ENCODE measurements around the gene SLX4IP.

Gene SLX4IP

GRCh38 chr20:10524034-10524476 is 89.0 kb downstream of the SLX4IP start:
- DNase-seq = no peak

- no peak for DNase-seq
These were observed 89.5 kb downstream of the SLX4IP start for GRCh38 chr20:10524643-10525042.

DNA sequence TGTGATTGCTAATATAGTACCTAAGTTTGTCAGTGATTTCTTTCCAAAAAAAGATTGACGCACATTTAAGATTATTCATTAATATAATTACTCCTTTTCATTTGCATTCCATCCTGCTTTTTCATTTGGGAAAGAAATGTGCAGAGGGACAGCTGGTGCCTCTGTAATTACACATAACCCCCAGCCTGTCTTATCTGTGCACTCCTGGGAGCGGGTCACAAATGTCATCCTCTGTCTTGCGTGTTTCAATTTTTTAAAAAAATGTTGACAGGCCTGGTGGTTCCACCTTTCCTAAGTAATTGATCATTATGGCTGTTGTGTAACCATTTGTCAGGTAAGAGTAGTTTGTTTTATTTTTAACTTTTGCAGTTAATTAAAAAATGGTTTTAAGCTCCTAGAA is 92.7 kb downstream of the SLX4IP start:
- no peak for DNase-seq

DNA sequence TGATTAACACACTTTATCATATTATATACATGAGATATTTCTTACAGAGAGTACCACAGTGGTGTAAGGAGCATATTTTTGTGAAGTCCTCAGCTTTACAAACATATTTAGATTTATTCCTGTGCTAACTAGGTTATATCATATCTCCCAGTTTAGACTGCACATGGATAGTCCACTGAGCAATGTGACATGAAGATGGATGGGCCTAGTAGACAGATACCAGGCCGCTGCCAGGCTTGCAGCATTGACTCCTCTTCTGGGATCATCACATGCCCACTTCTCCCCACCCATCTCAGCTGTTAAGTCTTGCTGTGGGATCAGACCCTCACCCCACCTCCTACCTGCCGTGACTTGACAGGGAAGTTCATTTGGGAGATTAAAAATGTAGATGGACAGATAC is 95.8 kb downstream of the SLX4IP start:
- DNase-seq = no peak

GRCh38 chr20:10531848-10532247 is 96.7 kb downstream of the SLX4IP start:
- DNase-seq = no peak

DNA sequence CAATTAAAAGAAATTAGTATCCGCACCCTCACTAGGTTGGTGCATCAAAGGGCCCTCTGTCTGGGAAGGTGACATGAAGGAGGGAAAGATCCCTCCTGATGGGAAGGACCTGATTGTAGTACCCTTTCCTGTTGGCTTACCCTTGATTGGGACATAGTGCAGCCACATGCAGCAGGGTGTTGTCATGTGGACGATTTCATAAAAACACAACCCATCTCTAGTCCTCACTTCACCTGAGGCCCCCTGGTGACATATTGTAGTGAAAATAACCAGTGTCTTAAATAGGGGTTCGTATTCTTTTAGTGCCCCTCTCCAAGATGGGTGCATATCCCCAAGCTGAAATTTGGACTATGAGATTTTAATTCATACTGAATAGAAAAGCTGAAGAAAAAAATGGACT is 97.3 kb downstream of the SLX4IP start:
- DNase-seq = no peak

DNA sequence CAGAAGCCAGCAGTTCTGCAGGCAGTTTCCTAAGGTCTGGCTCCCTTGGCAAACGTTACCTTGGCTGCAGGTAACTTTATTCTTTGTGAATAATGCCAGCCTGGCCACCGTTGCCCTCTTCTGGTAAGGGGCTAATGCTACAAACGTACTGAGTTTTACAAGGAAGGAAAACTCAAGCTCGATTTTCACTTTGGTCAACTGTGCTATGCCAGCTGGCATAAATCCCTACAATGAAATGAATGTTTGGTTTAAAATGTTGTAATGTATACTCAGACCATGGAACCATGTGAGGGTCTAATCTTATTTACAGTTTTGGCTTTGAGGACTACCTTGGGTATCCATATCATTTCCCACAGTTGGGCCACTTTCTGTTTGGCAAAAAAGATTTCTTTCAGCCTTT is 101.4 kb downstream of the SLX4IP start:
- DNase-seq = peak in 1 of 6 experiments; percentile 9

DNA sequence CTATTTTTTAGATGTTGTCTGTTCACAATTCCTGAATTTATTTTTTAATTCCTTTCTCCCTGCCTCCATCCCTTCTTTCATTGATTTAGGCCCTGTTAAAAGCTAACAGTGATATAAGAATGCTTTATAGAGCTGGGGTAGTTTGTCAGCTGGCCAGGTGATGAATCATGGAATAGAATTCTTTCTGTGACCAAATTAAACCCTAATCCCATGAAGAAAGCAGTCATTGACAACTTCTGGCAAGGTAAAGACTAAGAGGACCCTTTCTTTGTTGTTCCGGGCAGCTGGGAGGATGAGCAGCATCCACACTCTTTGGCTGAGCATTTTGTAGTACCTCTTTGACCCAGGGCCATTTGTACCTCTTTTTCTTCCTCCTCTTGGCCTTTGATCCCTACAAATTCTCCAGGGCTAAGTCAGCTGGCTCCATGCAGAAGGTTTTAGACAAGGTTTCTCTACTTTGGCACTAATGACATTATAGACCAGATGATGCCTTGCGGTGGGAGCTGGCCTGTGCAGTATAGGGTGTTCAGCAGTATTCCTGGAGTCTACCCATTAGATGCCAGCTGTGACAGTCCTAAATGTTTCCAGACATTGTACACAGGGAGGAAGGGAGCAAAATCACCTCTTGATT is 102.9 kb downstream of the SLX4IP start:
- no peak for DNase-seq

- DNase-seq = no peak
These were observed 103.7 kb downstream of the SLX4IP start for GRCh38 chr20:10538768-10539167.

DNA sequence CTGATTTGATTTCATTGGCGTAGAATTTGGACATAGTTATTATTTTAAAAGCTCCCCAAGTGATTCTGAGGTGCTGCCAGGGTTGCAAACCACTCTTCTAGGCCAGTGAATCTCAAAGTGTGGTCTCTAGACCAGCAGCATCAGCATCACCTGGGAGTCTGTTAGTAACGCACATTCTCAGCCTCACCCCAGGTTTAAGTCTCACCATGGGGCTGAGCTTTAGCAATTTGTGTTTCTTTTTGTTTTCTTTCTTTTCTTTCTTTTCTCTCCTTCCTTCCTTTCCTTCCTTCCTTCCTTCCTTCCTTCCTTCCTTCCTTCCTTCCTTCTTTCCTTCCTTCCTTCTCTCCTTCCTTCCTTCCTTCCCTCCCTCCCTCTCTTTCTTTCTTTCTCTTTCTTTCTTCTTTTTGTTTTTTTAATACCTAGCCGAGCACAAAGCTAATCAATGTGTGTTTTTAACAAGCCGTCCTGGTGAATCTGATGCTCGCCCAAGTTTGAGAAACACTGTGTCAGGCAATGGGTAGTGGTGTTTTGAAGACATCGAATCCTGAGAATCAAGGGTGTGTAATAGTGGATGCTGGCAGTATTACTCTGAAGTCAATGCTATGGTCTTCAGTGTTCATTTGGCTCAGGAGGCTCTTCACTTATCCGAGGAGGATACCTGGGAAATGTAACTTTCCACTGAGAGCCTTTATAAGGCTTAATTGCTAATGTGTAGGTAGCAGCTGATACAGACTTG is 104.9 kb downstream of the SLX4IP start:
- no peak for DNase-seq

DNA sequence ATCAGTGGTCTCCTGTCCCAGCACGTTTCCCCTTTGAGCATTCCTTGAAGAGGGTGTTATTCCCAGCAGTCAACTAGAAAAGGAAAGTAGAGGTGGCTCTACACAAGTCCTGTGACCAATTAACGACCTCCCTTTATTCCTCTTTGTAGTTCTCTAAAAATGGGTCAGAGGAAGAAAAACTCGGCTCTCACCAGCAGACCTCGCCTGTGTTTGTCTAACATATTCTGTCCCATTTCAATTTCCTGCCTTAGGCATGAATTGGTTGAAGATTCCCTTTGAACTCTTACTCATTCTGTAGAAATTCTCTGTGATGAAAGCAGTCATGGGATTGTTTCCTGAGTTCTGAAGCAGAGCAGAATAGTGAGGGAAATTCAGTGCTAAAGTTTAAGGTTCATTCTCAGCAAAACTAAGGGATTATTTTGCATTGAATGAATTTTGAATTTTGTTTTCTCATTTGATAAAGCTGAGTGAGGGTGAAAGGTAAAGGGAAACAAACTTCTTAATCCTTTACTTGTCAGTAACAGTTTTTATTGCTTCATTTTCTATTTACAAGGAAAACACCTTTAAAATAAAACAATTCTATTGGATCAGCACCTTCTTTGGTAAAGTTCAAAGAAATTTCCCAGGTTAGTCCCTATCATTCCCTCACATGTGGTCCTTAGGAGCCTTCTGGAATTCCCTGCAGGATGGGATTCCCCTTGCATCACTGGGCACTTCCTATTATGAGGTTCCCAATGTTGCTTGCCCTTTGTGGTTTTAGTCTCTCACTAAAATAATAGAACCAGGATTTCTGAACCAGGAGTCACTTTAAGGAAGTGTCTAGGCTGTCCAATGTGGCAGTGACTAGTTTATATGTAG is 105.8 kb downstream of the SLX4IP start:
- no peak for DNase-seq

DNA sequence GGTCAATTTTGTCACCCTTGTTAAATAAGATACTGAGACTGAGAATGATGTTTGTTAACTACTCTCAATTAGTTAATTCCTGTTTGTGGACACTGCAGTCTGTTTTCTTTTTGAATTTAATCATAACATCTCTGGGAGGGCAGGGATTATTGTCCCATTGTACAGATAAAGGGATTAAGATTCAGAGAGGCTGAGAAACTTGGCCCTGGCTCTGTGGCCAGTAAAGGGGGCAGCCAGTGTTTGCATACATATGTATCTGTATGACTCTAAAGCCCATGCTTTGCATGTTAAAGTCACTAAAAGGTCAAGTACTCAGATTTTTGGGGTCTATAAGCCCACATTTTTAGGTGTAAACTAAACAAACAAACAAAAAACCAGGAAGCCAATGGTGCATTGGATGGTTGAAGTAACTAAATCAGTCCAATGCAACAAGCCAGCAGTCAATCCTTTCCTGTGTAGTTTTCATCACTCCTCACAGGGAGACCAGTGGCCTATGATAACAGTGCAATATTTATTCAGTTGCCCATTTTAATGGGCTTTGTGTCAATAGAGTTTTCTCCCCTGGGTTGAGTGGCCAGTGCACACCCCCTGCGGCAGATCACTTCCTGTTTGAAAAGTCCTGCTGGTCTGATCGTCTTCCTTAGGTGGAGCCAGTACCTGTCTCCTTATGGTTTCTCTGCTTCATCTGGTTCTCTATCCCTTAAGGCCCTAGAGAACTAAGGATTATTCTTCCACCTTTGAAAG is 106.7 kb downstream of the SLX4IP start:
- no peak for DNase-seq

DNA sequence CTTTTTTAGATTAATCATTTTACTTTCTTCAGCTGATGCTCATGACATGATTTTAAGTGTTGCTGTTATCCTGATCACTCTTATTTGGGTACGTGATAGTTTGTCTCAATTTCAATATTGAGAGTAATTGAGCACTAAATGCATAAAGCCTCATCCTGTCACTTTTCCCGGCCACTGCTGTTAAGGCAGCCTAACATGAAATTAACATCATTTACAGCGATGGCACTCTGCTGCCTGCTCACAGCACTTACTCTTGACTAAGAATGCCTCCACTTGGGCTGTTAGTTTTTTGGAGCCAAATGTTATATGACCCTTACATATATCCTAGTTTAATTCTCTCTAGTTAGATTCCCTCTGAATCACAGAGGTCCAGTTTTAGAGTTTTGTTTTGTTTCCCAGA is 107.3 kb downstream of the SLX4IP start:
- DNase-seq = no peak

- no peak for DNase-seq
These were observed 108.4 kb downstream of the SLX4IP start for GRCh38 chr20:10543480-10543879.

GRCh38 chr20:10547276-10548114 is 112.4 kb downstream of the SLX4IP start:
- no peak for DNase-seq

- no peak for DNase-seq
These were observed 114.4 kb downstream of the SLX4IP start for GRCh38 chr20:10549511-10549910.

GRCh38 chr20:10550204-10551118 is 115.4 kb downstream of the SLX4IP start:
- no peak for DNase-seq

DNA sequence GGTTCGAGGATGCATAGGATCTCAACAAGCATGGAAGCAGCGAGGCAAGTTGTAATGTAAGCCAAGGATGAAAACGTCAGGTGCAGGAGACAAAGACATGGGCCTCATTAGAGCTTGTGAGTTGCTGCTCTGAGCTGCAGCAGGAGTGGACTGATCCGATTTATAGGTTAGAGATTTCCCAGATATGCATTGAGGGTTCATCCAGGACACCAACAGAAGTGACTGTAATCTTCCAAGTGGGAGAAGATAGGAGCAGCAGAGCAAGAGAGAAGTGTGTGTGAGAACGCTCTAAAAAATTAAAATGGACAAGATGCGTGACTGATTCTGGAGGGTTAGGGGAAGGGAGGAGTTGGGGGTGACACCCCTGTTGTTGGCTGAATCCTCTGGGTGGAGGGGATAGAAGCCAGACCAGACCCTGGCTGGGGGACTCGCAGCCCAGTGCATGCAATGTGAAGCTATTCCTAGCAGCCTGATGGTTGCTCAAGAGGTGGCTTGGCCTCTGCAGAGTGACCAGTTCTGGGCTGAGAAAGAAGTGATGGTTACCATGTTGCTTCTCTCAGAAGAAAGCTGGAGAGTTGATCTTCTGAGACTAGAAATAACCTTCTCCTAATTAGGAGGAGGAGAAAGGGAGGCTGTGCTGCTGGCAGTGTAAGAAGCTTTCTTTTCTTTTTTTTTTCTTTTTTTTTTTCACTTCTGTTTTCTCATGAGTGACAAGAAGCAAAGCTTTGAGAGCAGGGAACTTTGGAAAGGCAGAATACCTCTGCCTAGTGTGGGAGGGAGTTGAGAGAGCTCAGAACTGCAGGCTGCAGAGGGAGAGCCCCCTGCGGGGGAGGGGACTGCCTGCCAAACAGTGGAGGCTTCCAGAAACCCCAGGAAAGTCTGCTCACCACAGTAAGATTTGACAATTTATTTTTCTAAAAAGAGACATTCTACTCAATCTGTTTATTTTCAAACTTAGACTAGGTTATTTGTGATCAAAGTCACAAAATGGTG is 116.9 kb downstream of the SLX4IP start:
- no peak for DNase-seq

GRCh38 chr20:10553326-10553984 is 118.3 kb downstream of the SLX4IP start:
- no peak for DNase-seq

Measured in stimulated activated naive CD4-positive, alpha-beta T cell (primary cell).